ENCODE measurements around the gene GPR108.

The GPR108 gene

GRCh38 chr19:6730941-6731670 is 6.3 kb downstream of the GPR108 start:
- TF ChIP-seq CTCF (IDR thresholded peaks at IDR 0.05; ENCODE audit: control insufficient read depth, insufficient read depth, low read depth, low read length, missing control alignments) = no peak
- DNase-seq (ENCODE audit: low read depth) = no peak
- H3K4me3 ChIP-seq (ENCODE audit: control insufficient read depth, low read depth, low read length) = no peak overlapping the region

- no peak for DNase-seq (ENCODE audit: low read depth)
- TF ChIP-seq CTCF (IDR thresholded peaks at IDR 0.05; ENCODE audit: control insufficient read depth, insufficient read depth, low read depth, low read length, missing control alignments) = no peak
- H3K4me3 ChIP-seq (ENCODE audit: control insufficient read depth, low read depth, low read length) = no peak overlapping the region
Observed at GRCh38 chr19:6730153-6730804, 7.1 kb downstream of the GPR108 start.

- no peak for TF ChIP-seq CTCF (IDR thresholded peaks at IDR 0.05; ENCODE audit: control insufficient read depth, insufficient read depth, low read depth, low read length, missing control alignments)
- no peak for DNase-seq (ENCODE audit: low read depth)
- H3K4me3 ChIP-seq (ENCODE audit: control insufficient read depth, low read depth, low read length) = no peak overlapping the region
Observed at GRCh38 chr19:6729573-6730152, 7.7 kb downstream of the GPR108 start.

- H3K4me3 ChIP-seq (ENCODE audit: control insufficient read depth, low read depth, low read length) = no peak overlapping the region
- no peak for DNase-seq (ENCODE audit: low read depth)
- TF ChIP-seq CTCF (IDR thresholded peaks at IDR 0.05; ENCODE audit: control insufficient read depth, insufficient read depth, low read depth, low read length, missing control alignments) = no peak
Observed at GRCh38 chr19:6728346-6728745, 9.0 kb downstream of the GPR108 start.

GRCh38 chr19:6725513-6726231 is 11.7 kb downstream of the GPR108 start:
- no peak overlapping the region for H3K4me3 ChIP-seq (ENCODE audit: control insufficient read depth, low read depth, low read length)
- no peak for DNase-seq (ENCODE audit: low read depth)
- no peak for TF ChIP-seq CTCF (IDR thresholded peaks at IDR 0.05; ENCODE audit: control insufficient read depth, insufficient read depth, low read depth, low read length, missing control alignments)

- no peak for TF ChIP-seq CTCF (IDR thresholded peaks at IDR 0.05; ENCODE audit: control insufficient read depth, insufficient read depth, low read depth, low read length, missing control alignments)
- no peak for DNase-seq (ENCODE audit: low read depth)
- H3K4me3 ChIP-seq (ENCODE audit: control insufficient read depth, low read depth, low read length) = no peak overlapping the region
Observed at GRCh38 chr19:6724631-6725492, 12.5 kb downstream of the GPR108 start.

All from AG09309 (cell line).